ENCODE measurements around the gene JTB. TPM values are rescaled to one million over a fixed set of nuclear protein-coding genes. Genes with fewer than 3 reads are reported as not detected.

The JTB gene
- total RNA-seq, 4 donors from 2014 or later, result 88.8 to 303 (median 280) TPM

DNA sequence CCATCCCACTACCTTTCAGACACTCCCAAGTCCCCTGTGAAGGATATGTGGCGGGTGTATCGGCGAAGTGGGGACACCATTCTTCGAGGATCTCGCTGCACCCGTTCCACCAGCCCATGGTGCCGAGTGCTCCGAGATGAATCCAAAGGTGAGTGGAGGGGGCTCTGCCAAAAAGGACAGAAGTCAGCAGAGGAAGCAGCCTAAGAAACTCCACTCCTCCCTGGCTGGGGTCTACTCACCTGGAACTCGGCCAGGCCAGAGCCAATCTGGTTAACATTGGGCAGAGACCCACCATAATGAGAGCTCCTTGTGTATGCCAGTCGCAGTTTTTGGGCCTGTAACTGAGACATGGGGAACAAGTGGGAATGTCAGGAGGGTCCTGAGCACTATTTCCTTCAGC is 22.6 kb downstream of the JTB start:
- Histone ChIP-seq H3K27ac (no peak overlapping the region), H3K27me3 (no peaks in the 10 kb centered on the region), H3K36me3 (peaks cover 0 to 30% (median 14%) of the 10 kb centered on the region in 4 donors), H3K9me3 (no peaks in the 10 kb centered on the region), H3K4me1 (peaks cover 18 to 32% (median 25%) of the 10 kb centered on the region in 4 donors), H3K4me3 (no peak overlapping the region)
- intact Hi-C loops (cut with DNase I; ENCODE audit: low total_unique reads) (no loop called here), in situ Hi-C loops (cut with MboI; ENCODE audit: low pct_ligation_motif_present in 1 of 4, low pct_unique_long_range_greater_than_20kb in 1 of 4, low sequenced_read_pairs in 3 of 4) (loop anchor here in 1 of 4 donors (25.0 kb wide), 1 partner anchor 293 kb away; the partner anchor contains the start of genes ILF2 and SNAPIN)
- TF ChIP-seq POLR2AphosphoS5 (IDR thresholded peaks at IDR 0.05), result no peak
- TF ChIP-seq EP300 (IDR thresholded peaks at IDR 0.05; ENCODE audit: low read depth), result no peak
- TF ChIP-seq, protein P1, sequence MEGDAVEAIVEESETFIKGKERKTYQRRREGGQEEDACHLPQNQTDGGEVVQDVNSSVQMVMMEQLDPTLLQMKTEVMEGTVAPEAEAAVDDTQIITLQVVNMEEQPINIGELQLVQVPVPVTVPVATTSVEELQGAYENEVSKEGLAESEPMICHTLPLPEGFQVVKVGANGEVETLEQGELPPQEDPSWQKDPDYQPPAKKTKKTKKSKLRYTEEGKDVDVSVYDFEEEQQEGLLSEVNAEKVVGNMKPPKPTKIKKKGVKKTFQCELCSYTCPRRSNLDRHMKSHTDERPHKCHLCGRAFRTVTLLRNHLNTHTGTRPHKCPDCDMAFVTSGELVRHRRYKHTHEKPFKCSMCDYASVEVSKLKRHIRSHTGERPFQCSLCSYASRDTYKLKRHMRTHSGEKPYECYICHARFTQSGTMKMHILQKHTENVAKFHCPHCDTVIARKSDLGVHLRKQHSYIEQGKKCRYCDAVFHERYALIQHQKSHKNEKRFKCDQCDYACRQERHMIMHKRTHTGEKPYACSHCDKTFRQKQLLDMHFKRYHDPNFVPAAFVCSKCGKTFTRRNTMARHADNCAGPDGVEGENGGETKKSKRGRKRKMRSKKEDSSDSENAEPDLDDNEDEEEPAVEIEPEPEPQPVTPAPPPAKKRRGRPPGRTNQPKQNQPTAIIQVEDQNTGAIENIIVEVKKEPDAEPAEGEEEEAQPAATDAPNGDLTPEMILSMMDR (IDR thresholded peaks at IDR 0.05), result no peak
- TF ChIP-seq POLR2A (IDR thresholded peaks at IDR 0.05), result no peak
- no peak for DNase-seq
- WGBS, 2 donors (ENCODE audit: low coverage in 1 of 2), result 92% methylated on average over 10 of the region's 10 CpGs; no CpG with 5 or more reads in 1 of the 2 donors

DNA sequence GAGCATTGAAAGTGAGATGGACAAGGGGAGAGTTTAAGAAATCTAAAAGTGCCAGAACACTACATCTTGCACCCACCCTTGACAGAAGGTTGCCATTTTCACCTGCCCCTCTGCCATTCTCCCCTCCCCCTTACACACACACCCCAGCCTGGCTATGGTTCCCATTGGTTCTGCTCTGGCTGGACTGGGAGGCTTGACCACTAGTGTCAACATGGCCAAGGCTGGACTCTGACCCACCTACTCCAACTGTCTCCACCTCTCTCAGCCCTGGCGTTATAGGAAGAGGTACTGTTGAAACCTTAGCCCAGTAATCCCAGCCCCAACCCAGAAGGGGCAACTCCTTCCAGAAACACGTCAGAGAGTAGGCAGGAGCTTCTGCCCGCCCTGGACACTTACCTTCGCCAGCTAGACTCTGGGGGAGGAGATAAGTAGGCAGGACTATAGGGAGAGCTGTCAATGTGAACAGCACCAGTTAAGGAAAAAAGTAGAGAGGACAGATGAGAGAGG is 23.6 kb downstream of the JTB start:
- no peak overlapping the region for H3K27ac ChIP-seq
- in situ Hi-C loops (cut with MboI; ENCODE audit: low pct_ligation_motif_present in 1 of 4, low pct_unique_long_range_greater_than_20kb in 1 of 4, low sequenced_read_pairs in 3 of 4), result loop anchor here in 1 of 4 donors (25.0 kb wide), 1 partner anchor 292 kb away; the partner anchor contains the start of genes ILF2 and SNAPIN
- DNase-seq, result no peak
- WGBS, 2 donors (ENCODE audit: low coverage in 1 of 2), result 86% methylated on average over 4 of the region's 4 CpGs; no CpG with 5 or more reads in 1 of the 2 donors
- H3K27me3 ChIP-seq, result no peaks in the 10 kb centered on the region
- intact Hi-C loops (cut with DNase I; ENCODE audit: low total_unique reads), result no loop called here
- TF ChIP-seq POLR2AphosphoS5 (IDR thresholded peaks at IDR 0.05), result no peak
- TF ChIP-seq, protein P1 (IDR thresholded peaks at IDR 0.05), result no peak
- TF ChIP-seq POLR2A (IDR thresholded peaks at IDR 0.05), result no peak
- TF ChIP-seq EP300 (IDR thresholded peaks at IDR 0.05; ENCODE audit: low read depth), result no peak
- H3K36me3 ChIP-seq, result peaks cover 0 to 39% (median 16%) of the 10 kb centered on the region in 4 donors
- no peaks in the 10 kb centered on the region for H3K9me3 ChIP-seq
- no peak overlapping the region for H3K4me3 ChIP-seq
- peaks cover 13 to 25% (median 21%) of the 10 kb centered on the region in 4 donors for H3K4me1 ChIP-seq

GRCh38 chr1:153951801-153952200 is 25.7 kb downstream of the JTB start:
- no peak for DNase-seq
- intact Hi-C loops (cut with DNase I; ENCODE audit: low total_unique reads), result no loop called here
- H3K9me3 ChIP-seq, result no peaks in the 10 kb centered on the region
- no peak overlapping the region for H3K4me3 ChIP-seq
- no peaks in the 10 kb centered on the region for H3K27me3 ChIP-seq
- TF ChIP-seq EP300 (IDR thresholded peaks at IDR 0.05; ENCODE audit: low read depth) (no peak), POLR2A (IDR thresholded peaks at IDR 0.05) (no peak), POLR2AphosphoS5 (IDR thresholded peaks at IDR 0.05) (no peak)
- TF ChIP-seq, protein P1 (IDR thresholded peaks at IDR 0.05), result no peak
- peaks cover 6 to 16% (median 14%) of the 10 kb centered on the region in 4 donors for H3K4me1 ChIP-seq
- no peak overlapping the region for H3K27ac ChIP-seq
- WGBS, 2 donors (ENCODE audit: low coverage in 1 of 2), result 89% methylated on average over 2 of the region's 2 CpGs; no CpG with 5 or more reads in 1 of the 2 donors
- peaks cover 0 to 49% (median 22%) of the 10 kb centered on the region in 4 donors for H3K36me3 ChIP-seq
- in situ Hi-C loops (cut with MboI; ENCODE audit: low pct_ligation_motif_present in 1 of 4, low pct_unique_long_range_greater_than_20kb in 1 of 4, low sequenced_read_pairs in 3 of 4), result loop anchor here in 1 of 4 donors (25.0 kb wide), 1 partner anchor 290 kb away; the partner anchor contains the start of genes ILF2 and SNAPIN

GRCh38 chr1:153951183-153951582 is 26.3 kb downstream of the JTB start:
- peaks cover 0 to 12% (median 10%) of the 10 kb centered on the region in 4 donors for H3K4me1 ChIP-seq
- 91 to 94% methylated on average over 10 to 11 of the region's 11 CpGs for WGBS, 2 donors (ENCODE audit: low coverage in 1 of 2)
- TF ChIP-seq EP300 (IDR thresholded peaks at IDR 0.05; ENCODE audit: low read depth), result no peak
- no peak for TF ChIP-seq POLR2A (IDR thresholded peaks at IDR 0.05)
- TF ChIP-seq, protein P1 (IDR thresholded peaks at IDR 0.05), result no peak
- TF ChIP-seq POLR2AphosphoS5 (IDR thresholded peaks at IDR 0.05), result no peak
- intact Hi-C loops (cut with DNase I; ENCODE audit: low total_unique reads) (no loop called here), in situ Hi-C loops (cut with MboI; ENCODE audit: low pct_ligation_motif_present in 1 of 4, low pct_unique_long_range_greater_than_20kb in 1 of 4, low sequenced_read_pairs in 3 of 4) (loop anchor here in 1 of 4 donors (25.0 kb wide), 1 partner anchor 289 kb away; the partner anchor contains the start of genes ILF2 and SNAPIN)
- no peak overlapping the region for H3K4me3 ChIP-seq
- H3K36me3 ChIP-seq, result peaks cover 0 to 49% (median 22%) of the 10 kb centered on the region in 4 donors
- DNase-seq, result no peak
- no peaks in the 10 kb centered on the region for H3K27me3 ChIP-seq
- H3K27ac ChIP-seq, result no peak overlapping the region
- no peaks in the 10 kb centered on the region for H3K9me3 ChIP-seq

All from transverse colon (tissue), 4 donors.